ENCODE results near the gene THSD7B.

THSD7B gene

GRCh38 chr2:137237055-137237454 lies 471.7 kb downstream of the THSD7B start:
- DNase-seq (ENCODE audit: low spot score) = no peak

GRCh38 chr2:137238065-137238464 lies 472.7 kb downstream of the THSD7B start:
- no peak for DNase-seq (ENCODE audit: low spot score)
- TF ChIP-seq, protein P1, sequence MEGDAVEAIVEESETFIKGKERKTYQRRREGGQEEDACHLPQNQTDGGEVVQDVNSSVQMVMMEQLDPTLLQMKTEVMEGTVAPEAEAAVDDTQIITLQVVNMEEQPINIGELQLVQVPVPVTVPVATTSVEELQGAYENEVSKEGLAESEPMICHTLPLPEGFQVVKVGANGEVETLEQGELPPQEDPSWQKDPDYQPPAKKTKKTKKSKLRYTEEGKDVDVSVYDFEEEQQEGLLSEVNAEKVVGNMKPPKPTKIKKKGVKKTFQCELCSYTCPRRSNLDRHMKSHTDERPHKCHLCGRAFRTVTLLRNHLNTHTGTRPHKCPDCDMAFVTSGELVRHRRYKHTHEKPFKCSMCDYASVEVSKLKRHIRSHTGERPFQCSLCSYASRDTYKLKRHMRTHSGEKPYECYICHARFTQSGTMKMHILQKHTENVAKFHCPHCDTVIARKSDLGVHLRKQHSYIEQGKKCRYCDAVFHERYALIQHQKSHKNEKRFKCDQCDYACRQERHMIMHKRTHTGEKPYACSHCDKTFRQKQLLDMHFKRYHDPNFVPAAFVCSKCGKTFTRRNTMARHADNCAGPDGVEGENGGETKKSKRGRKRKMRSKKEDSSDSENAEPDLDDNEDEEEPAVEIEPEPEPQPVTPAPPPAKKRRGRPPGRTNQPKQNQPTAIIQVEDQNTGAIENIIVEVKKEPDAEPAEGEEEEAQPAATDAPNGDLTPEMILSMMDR (IDR thresholded peaks at IDR 0.05; ENCODE audit: extremely low read depth, missing control alignments) = no peak

More at GRCh38 chr2:137237055-137237454, 471.7 kb downstream of the THSD7B start:
- TF ChIP-seq, protein P1 (IDR thresholded peaks at IDR 0.05; ENCODE audit: extremely low read depth, missing control alignments) = no peak

GRCh38 chr2:137249463-137250130 lies 484.3 kb downstream of the THSD7B start:
- no peak for DNase-seq (ENCODE audit: low spot score)
- TF ChIP-seq, protein P1 (IDR thresholded peaks at IDR 0.05; ENCODE audit: extremely low read depth, missing control alignments) = no peak

GRCh38 chr2:137250401-137250800 lies 485.1 kb downstream of the THSD7B start:
- no peak for DNase-seq (ENCODE audit: low spot score)
- TF ChIP-seq, protein P1 (IDR thresholded peaks at IDR 0.05; ENCODE audit: extremely low read depth, missing control alignments) = no peak

GRCh38 chr2:137251045-137251444 lies 485.7 kb downstream of the THSD7B start:
- TF ChIP-seq, protein P1 (IDR thresholded peaks at IDR 0.05; ENCODE audit: extremely low read depth, missing control alignments) = no peak
- no peak for DNase-seq (ENCODE audit: low spot score)

DNA sequence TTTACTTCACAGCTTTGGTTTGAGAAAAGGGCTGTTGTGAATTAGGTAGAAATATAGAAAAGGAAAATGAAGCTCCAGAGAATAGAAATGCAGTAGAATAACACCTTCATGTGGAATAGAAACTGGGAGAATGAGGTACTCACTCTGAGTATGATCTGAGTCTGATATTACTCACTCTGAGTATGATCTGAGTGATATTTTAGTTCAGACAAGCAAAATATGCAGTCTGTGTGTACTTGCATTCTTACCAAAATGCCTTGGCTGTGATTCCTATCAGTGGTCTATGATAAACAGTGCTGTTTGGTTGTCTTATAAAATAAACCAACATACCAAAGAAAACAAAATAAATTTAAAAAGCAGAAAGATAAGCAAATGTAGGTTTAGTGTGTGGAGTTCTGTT lies 487.6 kb downstream of the THSD7B start:
- DNase-seq (ENCODE audit: low spot score) = no peak
- TF ChIP-seq, protein P1 (IDR thresholded peaks at IDR 0.05; ENCODE audit: extremely low read depth, missing control alignments) = no peak

DNA sequence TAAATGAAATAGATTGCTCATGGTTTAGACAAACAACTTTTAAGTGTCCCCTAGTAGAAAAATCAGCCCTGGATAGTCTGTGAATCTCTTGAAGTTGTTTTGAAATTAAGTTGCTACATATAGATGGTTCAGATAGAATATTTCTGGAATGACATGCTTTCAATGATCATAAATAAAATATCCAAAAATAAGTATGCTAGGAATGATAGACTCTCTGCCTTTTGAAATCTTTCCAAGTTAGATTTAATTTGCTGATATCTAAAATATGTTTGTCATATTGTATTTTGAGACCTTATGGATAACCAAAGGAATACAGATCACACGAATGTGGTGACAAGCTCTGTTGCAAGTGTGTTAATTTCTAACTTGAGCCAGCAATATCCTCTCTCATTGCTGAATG lies 488.7 kb downstream of the THSD7B start:
- no peak for DNase-seq (ENCODE audit: low spot score)
- TF ChIP-seq, protein P1 (IDR thresholded peaks at IDR 0.05; ENCODE audit: extremely low read depth, missing control alignments) = no peak

Data from GM20000 (cell line).